WERI-Rb-1 (cell line): ENCODE results near the gene REXO5.

ENCODE experiments used
- DNase-seq: peaks from one replicate; pipeline ENCODE4 v3.0.0-alpha.2; 2020
- H3K27ac ChIP-seq: fragments of 250-450 bp; sonication (Bioruptor Pico); 2 replicates; pipeline ENCODE4 v1.5.1; 2020; ENCODE audit warnings: mild to moderate bottlenecking, moderate library complexity
- H3K27me3 ChIP-seq: fragments of 250-450 bp; sonication (Bioruptor Pico); 2 replicates; pipeline ENCODE4 v1.5.1; 2021; ENCODE audit warnings: mild to moderate bottlenecking, low read depth, moderate library complexity; ENCODE audit not compliant: insufficient read depth, severe bottlenecking
- H3K36me3 ChIP-seq: fragments of 250-450 bp; sonication (Bioruptor Pico); 2 replicates; pipeline ENCODE4 v1.5.1; 2020; ENCODE audit warnings: mild to moderate bottlenecking, moderate library complexity
- H3K4me3 ChIP-seq: 2 replicates; pipeline ENCODE4 v1.5.1; 2011; ENCODE audit warnings: low read depth, mild to moderate bottlenecking, control low read depth, low read length
- H3K9me3 ChIP-seq: fragments of 250-450 bp; sonication (Bioruptor Pico); 2 replicates; pipeline ENCODE4 v1.5.1; 2021; ENCODE audit warnings: mild to moderate bottlenecking, moderate library complexity; ENCODE audit not compliant: severe bottlenecking
- CTCF ChIP-seq: IDR thresholded peaks from 2 replicates; pipeline ENCODE4 v1.5.1; 2011; ENCODE audit warnings: low read depth, mild to moderate bottlenecking, control low read depth, inconsistent platforms, low read length

The REXO5 gene

GRCh38 chr16:20853143-20853542 is 46.8 kb downstream of the REXO5 start:
- peaks cover 56% of the 10 kb centered on the region for H3K36me3 ChIP-seq
- TF ChIP-seq CTCF, result no peak
- no peaks in the 10 kb centered on the region for H3K9me3 ChIP-seq
- peak overlapping the region; percentile 51 for H3K27ac ChIP-seq
- H3K27me3 ChIP-seq, result no peaks in the 10 kb centered on the region
- DNase-seq, result no peak
- H3K4me3 ChIP-seq, result no peak overlapping the region

GRCh38 chr16:20853981-20854620 is 47.8 kb downstream of the REXO5 start:
- no peak for DNase-seq
- Histone ChIP-seq H3K9me3 (no peaks in the 10 kb centered on the region), H3K36me3 (peaks cover 58% of the 10 kb centered on the region), H3K27me3 (no peaks in the 10 kb centered on the region), H3K27ac (peak overlapping the region; percentile 51), H3K4me3 (no peak overlapping the region)
- no peak for TF ChIP-seq CTCF

GRCh38 chr16:20854963-20855362 is 48.6 kb downstream of the REXO5 start:
- Histone ChIP-seq H3K36me3 (peaks cover 60% of the 10 kb centered on the region), H3K4me3 (no peak overlapping the region), H3K27ac (no peak overlapping the region), H3K9me3 (no peaks in the 10 kb centered on the region), H3K27me3 (no peaks in the 10 kb centered on the region)
- TF ChIP-seq CTCF, result no peak
- no peak for DNase-seq

GRCh38 chr16:20857281-20857680 is 51.0 kb downstream of the REXO5 start:
- Histone ChIP-seq H3K36me3 (peaks cover 81% of the 10 kb centered on the region), H3K27me3 (no peaks in the 10 kb centered on the region), H3K4me3 (no peak overlapping the region), H3K27ac (no peak overlapping the region), H3K9me3 (no peaks in the 10 kb centered on the region)
- no peak for DNase-seq
- TF ChIP-seq CTCF, result no peak

- Histone ChIP-seq H3K27me3 (no peaks in the 10 kb centered on the region), H3K9me3 (peaks cover 7% of the 10 kb centered on the region), H3K36me3 (peaks cover 78% of the 10 kb centered on the region), H3K27ac (no peak overlapping the region; the same call in 1 of the 2 replicates), H3K4me3 (no peak overlapping the region)
- DNase-seq, result no peak
- no peak for TF ChIP-seq CTCF
Observed at GRCh38 chr16:20859229-20859628, 52.9 kb downstream of the REXO5 start.

GRCh38 chr16:20859699-20860098 is 53.4 kb downstream of the REXO5 start:
- Histone ChIP-seq H3K9me3 (peaks cover 7% of the 10 kb centered on the region), H3K27ac (peak overlapping the region; percentile 69), H3K4me3 (no peak overlapping the region), H3K27me3 (no peaks in the 10 kb centered on the region), H3K36me3 (peaks cover 78% of the 10 kb centered on the region)
- no peak for TF ChIP-seq CTCF
- DNase-seq, result no peak
